IMR-90 (cell line): ENCODE data around the gene PSMD8. TPM values are rescaled to one million over a fixed set of nuclear protein-coding genes. Genes with fewer than 3 reads are reported as not detected.

Experiments used
- ATAC-seq: fragments of 200-7000 bp; cut with Tn5 transposase; 2 replicates; pipeline ENCODE4 v1.9.1; 2020; ENCODE audit warnings: low read depth, mild to moderate bottlenecking, moderate library complexity
- BruUV-seq: library from RNA; stranded (reverse); fragments of 400-500 nt; replicated peaks from 2 replicates; lab custom pipeline; 2021; lab: Mats Ljungman, UMichigan
- CTCF ChIA-PET: fragments of 300-600 bp; formaldehyde crosslinking; extraction: SDS; loops from one replicate; lab custom pipeline; 2021; ENCODE audit warnings: antibody characterized with exemption; lab: Yijun Ruan, JAX
- POLR2A ChIA-PET: fragments of 300-600 bp; sonication (Branson Sonifier 250); formaldehyde crosslinking; loops from one replicate; lab custom pipeline; 2022; ENCODE audit warnings: antibody characterized with exemption; ENCODE audit not compliant: unreplicated experiment; lab: Charles Lee
- DNase-seq: peaks from one replicate; pipeline ENCODE4 v3.0.0; 2013
- H2AFZ ChIP-seq: replicated peaks from 2 replicates; pipeline ENCODE3; 2013; ENCODE audit warnings: low read length, mild to moderate bottlenecking; ENCODE audit not compliant: poor library complexity
- H2AK5ac ChIP-seq: 2 replicates; pipeline ENCODE4 v1.6.1; 2013; ENCODE audit warnings: low read depth, low read length, inconsistent platforms
- H2AK9ac ChIP-seq: replicated peaks from 2 replicates; pipeline ENCODE3; 2013; ENCODE audit warnings: mild to moderate bottlenecking, low read depth, low read length, moderate library complexity; ENCODE audit not compliant: poor library complexity
- H2BK120ac ChIP-seq: 2 replicates; pipeline ENCODE4 v1.6.1; 2013; ENCODE audit warnings: low read depth, low read length, inconsistent platforms
- H2BK15ac ChIP-seq: 3 replicates; pipeline ENCODE4 v1.6.1; 2013; ENCODE audit warnings: low read depth, low read length, inconsistent platforms
- H2BK20ac ChIP-seq: 2 replicates; pipeline ENCODE4 v1.6.1; 2013; ENCODE audit warnings: low read depth, mild to moderate bottlenecking, inconsistent platforms, low read length, moderate library complexity
- H2BK5ac ChIP-seq: 2 replicates; pipeline ENCODE4 v1.6.1; 2013; ENCODE audit warnings: mild to moderate bottlenecking, low read depth, low read length, inconsistent platforms; ENCODE audit not compliant: poor library complexity, severe bottlenecking
- H3K14ac ChIP-seq: replicated peaks from 2 replicates; pipeline ENCODE4 v1.6.1; 2013; ENCODE audit warnings: low read depth, low read length, inconsistent platforms
- H3K18ac ChIP-seq: 2 replicates; pipeline ENCODE4 v1.6.1; 2013; ENCODE audit warnings: low read depth, low read length, control low read depth
- H3K23ac ChIP-seq: 2 replicates; pipeline ENCODE4 v1.6.1; 2013; ENCODE audit warnings: low read depth, low read length, inconsistent platforms
- H3K27ac ChIP-seq: 2 replicates; pipeline ENCODE4 v1.5.1; 2013; ENCODE audit warnings: mild to moderate bottlenecking, control low read depth, low read length; ENCODE audit not compliant: insufficient read depth
- H3K27me3 ChIP-seq: 2 replicates; pipeline ENCODE4 v1.6.1; 2013; ENCODE audit warnings: low read length; ENCODE audit not compliant: control insufficient read depth, insufficient read depth
- H3K36me3 ChIP-seq: 2 replicates; pipeline ENCODE4 v1.6.1; 2013; ENCODE audit warnings: low read length, mixed read lengths; ENCODE audit not compliant: control insufficient read depth, insufficient read depth
- H3K4ac ChIP-seq: 2 replicates; pipeline ENCODE4 v1.6.1; 2013; ENCODE audit warnings: low read depth, low read length, inconsistent platforms
- H3K4me1 ChIP-seq: 2 replicates; pipeline ENCODE4 v1.6.1; 2013; ENCODE audit warnings: low read length, mixed read lengths; ENCODE audit not compliant: control insufficient read depth, insufficient read depth
- H3K4me2 ChIP-seq: 2 replicates; pipeline ENCODE4 v1.6.1; 2013; ENCODE audit warnings: low read depth, mild to moderate bottlenecking, control low read depth, low read length, moderate library complexity
- H3K4me3 ChIP-seq: 2 replicates; pipeline ENCODE4 v1.5.1; 2013; ENCODE audit warnings: low read depth, mild to moderate bottlenecking, control low read depth, low read length, moderate library complexity; ENCODE audit not compliant: insufficient read depth
- H3K56ac ChIP-seq: 2 replicates; pipeline ENCODE4 v1.6.1; 2013; ENCODE audit warnings: low read length, inconsistent platforms; ENCODE audit not compliant: insufficient read depth; ENCODE audit errors: extremely low read depth
- H3K79me1 ChIP-seq, 2 experiments: 2 replicates each; pipeline ENCODE4 v1.6.1; 2013; ENCODE audit warnings: low read length in 2 of 2, inconsistent platforms in 1 of 2, low read depth in 1 of 2
- H3K9ac ChIP-seq: 2 replicates; pipeline ENCODE4 v1.6.1; 2013; ENCODE audit warnings: low read depth, low read length, control low read depth
- H3K9me1 ChIP-seq: 2 replicates; pipeline ENCODE4 v1.6.1; 2013; ENCODE audit warnings: low read length, inconsistent platforms; ENCODE audit not compliant: insufficient read depth
- H3K9me3 ChIP-seq: 2 replicates; pipeline ENCODE4 v1.6.1; 2013; ENCODE audit warnings: low read length; ENCODE audit not compliant: control insufficient read depth, insufficient read depth
- H4K20me1 ChIP-seq: 2 replicates; pipeline ENCODE4 v1.6.1; 2013; ENCODE audit warnings: low read length, inconsistent platforms; ENCODE audit not compliant: insufficient read depth
- H4K5ac ChIP-seq: 2 replicates; pipeline ENCODE4 v1.6.1; 2013; ENCODE audit warnings: mild to moderate bottlenecking, low read depth, low read length, control low read depth
- H4K8ac ChIP-seq, 2 experiments: 2 replicates each; pipeline ENCODE4 v1.6.1; 2013; ENCODE audit warnings: low read depth in 2 of 2, low read length in 2 of 2, control low read depth in 1 of 2, inconsistent platforms in 1 of 2
- H4K91ac ChIP-seq: 2 replicates; pipeline ENCODE4 v1.6.1; 2013; ENCODE audit warnings: low read depth, low read length, inconsistent platforms; ENCODE audit not compliant: insufficient read depth
- BHLHE40 ChIP-seq: fragments of 150-350 bp; IDR thresholded peaks from 2 replicates; pipeline ENCODE4 v1.6.1; 2016; ENCODE audit warnings: mild to moderate bottlenecking, low read depth, low read length
- CEBPB ChIP-seq: IDR thresholded peaks from 2 replicates; pipeline ENCODE4 v1.6.1; 2012; ENCODE audit warnings: low read depth, low read length, improper control_type of control experiment
- CHD1 ChIP-seq: IDR thresholded peaks from 2 replicates; pipeline ENCODE4 v1.6.1; 2012; ENCODE audit warnings: low read depth, low read length, improper control_type of control experiment
- CTCF ChIP-seq: conservative IDR thresholded peaks from 2 replicates; pipeline ENCODE4 v1.5.1; 2012; ENCODE audit warnings: mild to moderate bottlenecking, low read depth, low read length, improper control_type of control experiment
- ELK1 ChIP-seq: fragments of 150-350 bp; IDR thresholded peaks from 2 replicates; pipeline ENCODE4 v1.6.1; 2016; ENCODE audit warnings: low read depth, mild to moderate bottlenecking, low read length, moderate library complexity, borderline replicate concordance
- FOS ChIP-seq: fragments of 150-350 bp; IDR thresholded peaks from 2 replicates; pipeline ENCODE4 v1.6.1; 2016; ENCODE audit warnings: low read depth, low read length
- MAFK ChIP-seq: IDR thresholded peaks from 2 replicates; pipeline ENCODE4 v1.6.1; 2012; ENCODE audit warnings: low read depth, low read length, improper control_type of control experiment
- MAZ ChIP-seq: IDR thresholded peaks from 2 replicates; pipeline ENCODE4 v1.6.1; 2012; ENCODE audit warnings: low read depth, mild to moderate bottlenecking, low read length, improper control_type of control experiment, moderate library complexity, borderline replicate concordance
- MXI1 ChIP-seq: IDR thresholded peaks from 2 replicates; pipeline ENCODE4 v1.6.1; 2012; ENCODE audit warnings: low read depth, mild to moderate bottlenecking, low read length, moderate library complexity, borderline replicate concordance
- NFE2L2 ChIP-seq: fragments of 150-350 bp; IDR thresholded peaks from 2 replicates; pipeline ENCODE4 v1.6.1; 2016; ENCODE audit warnings: low read depth, mild to moderate bottlenecking, low read length
- POLR2A ChIP-seq: IDR thresholded peaks from 2 replicates; pipeline ENCODE4 v1.6.1; 2012; ENCODE audit warnings: mild to moderate bottlenecking, low read depth, low read length
- RAD21 ChIP-seq: IDR thresholded peaks from 2 replicates; pipeline ENCODE4 v1.6.1; 2012; ENCODE audit warnings: low read length, improper control_type of control experiment
- RCOR1 ChIP-seq: IDR thresholded peaks from 2 replicates; pipeline ENCODE4 v1.6.1; 2012; ENCODE audit warnings: mild to moderate bottlenecking, low read length, improper control_type of control experiment; ENCODE audit not compliant: insufficient replicate concordance
- RFX5 ChIP-seq: IDR thresholded peaks from 2 replicates; pipeline ENCODE4 v1.8.0; 2012; ENCODE audit warnings: low read depth, mild to moderate bottlenecking, low read length, moderate library complexity
- SMC3 ChIP-seq: fragments of 150-350 bp; IDR thresholded peaks from 2 replicates; pipeline ENCODE4 v1.6.1; 2016; ENCODE audit warnings: low read depth, mild to moderate bottlenecking, antibody characterized with exemption, low read length, moderate library complexity
- WGBS, 2 experiments: methylation state at CpG; one replicate each; pipeline versions ENCODE4 v1.1.5 to v1.1.7; 2013; ENCODE audit warnings: missing lambda C conversion rate in 2 of 2; ENCODE audit not compliant: insufficient read length in 1 of 2; ENCODE audit errors: extremely low coverage in 2 of 2; 5-methylcytosine and 5-hydroxymethylcytosine counted together
- dilution Hi-C: fragments of 300-500 bp; cut with HindIII; formaldehyde crosslinking; loops from one replicate; pipeline ENCODE4 v1.14.3; 2018; ENCODE audit warnings: low sequenced_read_pairs; ENCODE audit not compliant: unreplicated experiment
- in situ Hi-C: fragments of 300-500 bp; cut with MboI; formaldehyde crosslinking; loops from 3 replicates; pipeline ENCODE4 v1.14.3; 2019; ENCODE audit warnings: low sequenced_read_pairs, inconsistent platforms, mixed read lengths
- intact Hi-C: fragments of 100-400 bp; cut with micrococcal nuclease; formaldehyde crosslinking; loops from 2 replicates; pipeline ENCODE4 v1.10.0; 2022
- polyA plus RNA-seq, 3 experiments: library from polyadenylated mRNA; depleted of rRNA; stranded (reverse); fragments of >200 nt; gene quantifications; 2 replicates each; pipeline ENCODE4 v1.2.3, GENCODE V29; 2012; ENCODE audit warnings: low replicate concordance in 1 of 3
- total RNA-seq: library from RNA; depleted of rRNA; stranded (reverse); fragments of >200 nt; gene quantifications from 2 replicates; pipeline ENCODE4 v1.2.3, GENCODE V29; 2012
- TF ChIP-seq, protein P1 (sequence below): fragments of 150-350 bp; IDR thresholded peaks from 2 replicates; pipeline ENCODE4 v1.6.1; 2017; ENCODE audit warnings: mild to moderate bottlenecking, antibody characterized with exemption, low read length, low read depth

The PSMD8 gene
- total and polyA plus RNA-seq, 2 of the 4 experiments (the other 2 are of a cell fraction): 475 to 644 TPM

DNA sequence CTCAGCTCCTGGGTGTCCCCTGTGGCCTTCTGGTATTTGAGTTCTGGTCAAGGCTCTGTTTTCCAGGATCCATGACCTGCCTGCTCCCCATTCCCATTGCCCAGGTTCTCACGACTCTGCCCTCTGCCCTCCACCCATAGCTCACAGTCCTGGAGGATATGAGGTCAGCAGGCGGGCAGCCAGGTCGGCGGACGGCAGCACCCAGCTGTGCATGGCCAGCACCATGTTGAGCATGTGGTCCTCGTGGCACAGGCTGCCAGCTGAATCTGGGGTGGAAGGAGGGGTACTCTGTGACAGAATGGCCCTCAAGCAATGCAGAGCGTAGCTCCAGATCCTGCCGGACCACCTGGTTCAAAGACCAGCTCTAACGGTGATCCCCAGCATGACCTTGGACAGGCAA lies 46.6 kb downstream of the PSMD8 start:
- ChIA-PET CTCF (no interaction called here), POLR2A (no interaction called here)
- 67% methylated on average over 4 of the region's 9 CpGs; no CpG with 5 or more reads in 1 of the 2 experiments for WGBS, 2 experiments
- Histone ChIP-seq H3K4me3 (no peak overlapping the region), H3K56ac (no peak overlapping the region), H3K4me1 (no peaks in the 10 kb centered on the region), H2BK5ac (no peak overlapping the region), H3K14ac (no peak overlapping the region), H3K9me3 (no peaks in the 10 kb centered on the region), H2BK15ac (no peak overlapping the region), H3K9ac (no peak overlapping the region), H3K9me1 (peaks cover 6% of the 10 kb centered on the region; the same call in 1 of the 2 replicates), H2BK120ac (no peak overlapping the region), H3K18ac (no peak overlapping the region), H2AK9ac (no peak overlapping the region), H3K36me3 (no peaks in the 10 kb centered on the region), H2AK5ac (no peak overlapping the region), H3K79me1 (no peaks in the 10 kb centered on the region), H3K27me3 (peaks cover 43% of the 10 kb centered on the region), H3K23ac (no peak overlapping the region), H4K20me1 (no peaks in the 10 kb centered on the region), H3K4ac (no peak overlapping the region), H3K4me2 (no peak overlapping the region), H4K8ac (no peak overlapping the region), H4K91ac (no peak overlapping the region), H2AFZ (no peak overlapping the region), H4K5ac (no peak overlapping the region), H3K27ac (no peak overlapping the region), H2BK20ac (no peak overlapping the region)
- dilution Hi-C loops: no loop called here
- intact Hi-C loops: no loop called here
- DNase-seq (no peak), ATAC-seq (no peak)
- TF ChIP-seq ELK1 (no peak), SMC3 (no peak), RCOR1 (no peak), CTCF (no peak), RFX5 (no peak), FOS (no peak), BHLHE40 (no peak), RAD21 (no peak), POLR2A (no peak), NFE2L2 (no peak), CEBPB (no peak), CHD1 (no peak), MAFK (no peak), MAZ (no peak), MXI1 (no peak)
- TF ChIP-seq, protein P1, sequence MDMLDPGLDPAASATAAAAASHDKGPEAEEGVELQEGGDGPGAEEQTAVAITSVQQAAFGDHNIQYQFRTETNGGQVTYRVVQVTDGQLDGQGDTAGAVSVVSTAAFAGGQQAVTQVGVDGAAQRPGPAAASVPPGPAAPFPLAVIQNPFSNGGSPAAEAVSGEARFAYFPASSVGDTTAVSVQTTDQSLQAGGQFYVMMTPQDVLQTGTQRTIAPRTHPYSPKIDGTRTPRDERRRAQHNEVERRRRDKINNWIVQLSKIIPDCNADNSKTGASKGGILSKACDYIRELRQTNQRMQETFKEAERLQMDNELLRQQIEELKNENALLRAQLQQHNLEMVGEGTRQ: no peak
- in situ Hi-C loops: loop anchor here (25.0 kb wide), 1 partner anchor 516 kb away; the partner anchor contains the start of genes MRPS12 and SARS2
- BruUV-seq: no TSS peak
